Stimulated activated CD8-positive, alpha-beta memory T cell treated with anti-CD3 and anti-CD28 coated beads, Interleukin-15, amount 100 ng/mL, for 48 hours (primary cell): Measurements from ENCODE around the gene HSPH1.
"Not testable (repeated sequence)": the region's sequence is repeated elsewhere in the genome, so short reads cannot be mapped to it uniquely, and the experiment has no call there.

Source experiments
- DNase-seq, 2 donors: peaks; one replicate each; pipeline ENCODE4 v3.0.0-alpha.2; 2020; ENCODE audit warnings: low read depth in 2 of 2

The HSPH1 gene

DNA sequence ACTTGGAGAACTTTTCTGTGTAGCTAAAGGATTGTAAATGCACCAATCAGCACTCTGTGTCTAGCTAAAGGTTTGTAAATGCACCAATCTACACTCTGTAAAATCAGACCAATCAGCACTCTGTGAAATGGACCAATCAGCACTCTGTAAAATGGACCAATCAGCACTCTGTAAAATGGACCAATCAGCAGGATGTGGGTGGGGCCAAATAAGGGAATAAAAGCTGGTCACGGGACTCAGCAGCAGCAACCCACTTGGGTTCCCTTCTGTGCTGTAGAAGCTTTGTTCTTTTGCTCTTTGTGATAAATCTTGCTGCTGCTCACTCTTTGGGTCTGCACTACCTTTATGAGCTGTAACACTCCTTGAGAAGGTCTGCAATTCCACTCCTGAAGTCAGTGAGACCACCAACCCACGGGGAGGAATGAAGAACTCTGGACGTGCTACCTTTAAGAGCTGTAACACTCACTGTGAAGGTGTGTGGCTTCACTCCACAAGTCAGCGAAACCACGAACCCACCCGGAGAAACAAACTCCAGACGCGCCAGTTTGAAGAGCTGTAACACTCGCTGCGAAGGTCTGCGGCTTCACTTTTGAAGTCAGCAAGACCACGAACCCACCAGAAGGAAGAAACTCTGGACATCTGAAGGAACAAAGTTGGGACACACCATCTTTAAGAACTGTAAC lies 16.2 kb upstream of the HSPH1 start:
- DNase-seq: not testable (repeated sequence)

- no peak for DNase-seq
These were observed 14.3 kb upstream of the HSPH1 start for GRCh38 chr13:31175847-31176532.

GRCh38 chr13:31174018-31174417 lies 12.3 kb upstream of the HSPH1 start:
- DNase-seq: no peak

DNA sequence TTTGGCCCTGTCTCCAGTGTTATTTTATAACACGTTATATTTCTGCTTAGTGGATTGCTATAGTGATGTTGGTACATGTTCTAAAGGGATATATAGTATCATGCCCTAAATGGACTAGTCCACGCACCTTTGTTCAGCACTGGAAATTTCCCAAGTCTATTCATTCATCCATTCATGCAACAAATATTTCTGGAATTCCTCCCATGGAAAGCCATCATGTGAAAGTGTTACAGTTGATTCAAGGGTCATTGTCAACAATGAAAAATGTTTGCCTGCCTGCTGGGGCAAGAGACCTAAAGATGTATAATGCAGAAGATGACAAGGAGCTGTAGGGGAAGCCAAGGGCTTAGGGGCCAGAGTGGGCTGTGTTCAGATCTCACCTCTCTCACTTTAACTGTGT lies 10.8 kb upstream of the HSPH1 start:
- no peak for DNase-seq

DNA sequence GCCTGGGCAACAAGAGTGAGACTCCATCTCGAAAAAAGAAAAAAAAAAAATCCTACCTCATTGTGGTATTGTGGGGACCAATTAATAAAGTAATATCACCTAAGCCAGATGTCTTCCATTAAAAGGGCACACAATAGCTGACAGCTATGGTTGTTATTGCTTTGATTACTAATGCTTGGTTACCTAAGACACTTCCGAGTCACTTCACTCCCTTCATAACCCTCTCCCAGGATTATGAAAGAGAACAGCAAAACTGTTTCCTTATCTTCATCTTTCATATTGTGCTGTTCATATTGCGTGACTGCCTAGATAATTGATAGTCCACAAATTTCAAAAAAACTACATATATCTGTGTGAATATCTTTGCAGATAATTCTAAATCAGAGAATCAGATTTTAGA lies 10.3 kb upstream of the HSPH1 start:
- no peak for DNase-seq

DNA sequence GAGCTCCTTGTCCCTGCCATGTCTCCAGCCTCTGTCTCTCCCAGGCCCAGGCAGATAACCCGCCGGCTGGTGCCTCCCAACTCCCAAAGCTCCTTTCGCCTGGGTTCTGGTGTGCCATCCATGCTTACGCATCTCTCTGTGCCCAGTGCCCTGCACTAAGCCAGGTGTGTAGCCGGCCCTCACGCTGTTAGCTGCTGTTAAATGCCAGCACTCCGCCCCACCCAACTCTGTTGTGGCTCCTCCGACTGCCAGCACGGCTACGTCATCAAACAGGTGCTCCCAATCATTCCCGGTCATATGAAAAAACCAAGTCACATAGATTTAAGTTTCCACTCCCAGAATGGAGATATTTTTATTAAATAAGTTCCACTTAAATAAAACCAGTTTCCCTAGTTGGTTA lies 7.0 kb upstream of the HSPH1 start:
- no peak for DNase-seq

DNA sequence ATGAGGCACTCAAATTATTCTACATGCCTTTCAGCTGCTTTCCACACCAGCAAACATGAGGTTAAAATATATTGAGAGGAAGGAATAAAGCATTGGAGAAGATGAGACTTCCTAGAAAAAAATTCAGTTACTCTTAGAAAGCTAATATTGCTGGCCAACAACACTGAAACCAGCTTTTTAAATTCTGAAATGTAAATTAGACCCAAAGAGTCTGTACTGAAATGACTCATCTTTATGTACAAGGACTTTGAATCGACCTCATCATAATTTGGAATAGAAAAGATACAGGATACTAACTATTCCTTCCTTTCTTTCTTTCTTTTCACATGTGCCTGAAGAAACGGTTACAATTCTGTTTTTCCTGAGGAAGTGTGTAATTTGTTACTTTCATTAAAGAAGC lies 6.5 kb upstream of the HSPH1 start:
- DNase-seq: no peak

DNA sequence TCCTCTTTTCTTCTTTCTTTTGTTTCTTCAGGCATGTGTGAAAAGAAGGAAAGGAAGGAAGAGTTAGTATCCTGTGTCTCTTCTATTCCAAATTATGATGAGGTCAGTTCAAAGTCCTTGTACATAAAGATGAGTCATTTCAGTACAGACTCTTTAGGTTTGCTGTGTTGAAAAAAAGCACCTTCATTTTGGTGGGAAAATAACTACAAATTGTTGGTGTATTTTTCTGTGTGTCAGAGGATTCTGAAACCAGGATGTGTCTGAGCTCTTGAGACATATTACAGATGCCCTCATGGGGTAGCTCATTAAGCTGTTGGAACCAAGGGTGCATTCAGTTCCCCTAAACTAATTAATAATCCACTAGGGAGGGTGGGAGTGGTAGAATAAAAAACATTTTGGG lies 5.8 kb upstream of the HSPH1 start:
- DNase-seq: no peak

GRCh38 chr13:31166591-31166990 lies 4.9 kb upstream of the HSPH1 start:
- no peak for DNase-seq

GRCh38 chr13:31162151-31163008 lies 676 bp upstream of the HSPH1 start:
- peak; percentile 93 to 94 for DNase-seq

DNA sequence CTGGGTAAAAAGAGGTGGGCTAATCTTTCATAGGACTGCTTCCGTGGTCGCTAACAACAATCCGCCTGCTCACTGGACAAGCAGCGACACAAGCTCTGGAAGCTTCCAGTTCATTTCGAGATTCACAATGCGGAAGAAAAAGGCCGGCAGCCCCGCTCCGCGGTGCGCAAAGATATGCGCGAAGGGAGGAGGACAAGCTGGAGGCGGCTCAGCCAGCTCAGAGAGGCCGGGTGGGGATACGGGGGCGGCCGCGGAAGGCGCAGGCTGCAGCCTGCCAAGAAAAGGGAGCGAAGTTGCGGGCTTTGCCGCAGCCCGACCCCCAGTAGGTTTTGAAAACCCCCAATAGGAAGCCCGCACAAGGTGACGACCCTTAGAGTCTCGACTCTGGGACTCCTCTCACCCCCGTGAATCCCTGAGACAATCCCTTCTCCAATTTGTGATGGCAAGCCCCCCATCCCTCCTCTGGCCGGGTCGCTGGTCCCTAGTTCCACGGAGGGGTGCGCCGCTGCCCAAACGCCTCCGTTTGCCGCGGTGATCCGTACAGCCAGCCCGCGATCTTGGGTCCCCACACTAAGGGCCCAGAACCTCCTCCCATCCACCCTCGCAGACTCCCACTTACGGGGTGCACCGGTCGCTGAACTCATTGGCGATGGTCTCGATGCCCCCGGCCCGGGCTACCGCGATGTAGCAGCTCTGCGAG lies 697 bp downstream of the HSPH1 start:
- peak; percentile 47 to 64 for DNase-seq

DNA sequence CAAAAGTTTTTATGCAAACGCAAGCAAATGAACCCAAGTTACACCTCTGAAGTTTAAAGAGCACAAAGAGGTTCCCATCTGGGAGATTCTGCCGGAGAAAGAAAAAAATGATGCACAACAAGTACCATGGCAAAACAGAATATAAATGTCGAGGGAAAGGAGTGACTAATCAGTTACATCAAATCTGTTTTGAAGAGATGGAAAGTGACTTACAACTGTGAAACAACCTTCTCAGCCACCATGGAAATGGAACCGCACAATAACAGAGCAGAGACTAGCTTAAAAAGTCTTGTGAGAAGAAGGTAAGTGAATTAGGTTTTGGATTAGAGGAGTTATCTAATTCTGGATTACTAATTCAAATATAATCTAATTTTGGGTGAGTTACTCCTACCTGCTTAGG lies 2.4 kb downstream of the HSPH1 start:
- no peak for DNase-seq

DNA sequence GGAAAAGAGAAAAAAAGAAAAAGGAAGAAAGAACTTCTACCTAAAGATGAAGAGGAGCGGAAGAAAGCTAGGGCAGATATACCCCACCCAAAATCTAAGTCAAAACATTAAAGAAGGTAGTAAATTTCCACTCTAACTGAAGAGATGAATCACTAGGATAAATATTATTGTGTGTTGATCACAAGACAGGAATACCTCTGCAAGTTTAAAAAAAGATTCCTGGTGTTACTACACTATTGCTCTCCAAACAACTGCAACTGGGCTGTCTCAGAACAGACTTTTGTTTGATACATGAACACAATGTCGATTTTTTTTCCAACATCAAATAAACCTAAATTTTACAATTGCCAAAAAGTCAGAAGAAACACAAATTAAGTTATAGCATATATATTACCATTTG lies 6.8 kb downstream of the HSPH1 start:
- no peak for DNase-seq

GRCh38 chr13:31151837-31152236 lies 9.9 kb downstream of the HSPH1 start:
- no peak for DNase-seq

DNA sequence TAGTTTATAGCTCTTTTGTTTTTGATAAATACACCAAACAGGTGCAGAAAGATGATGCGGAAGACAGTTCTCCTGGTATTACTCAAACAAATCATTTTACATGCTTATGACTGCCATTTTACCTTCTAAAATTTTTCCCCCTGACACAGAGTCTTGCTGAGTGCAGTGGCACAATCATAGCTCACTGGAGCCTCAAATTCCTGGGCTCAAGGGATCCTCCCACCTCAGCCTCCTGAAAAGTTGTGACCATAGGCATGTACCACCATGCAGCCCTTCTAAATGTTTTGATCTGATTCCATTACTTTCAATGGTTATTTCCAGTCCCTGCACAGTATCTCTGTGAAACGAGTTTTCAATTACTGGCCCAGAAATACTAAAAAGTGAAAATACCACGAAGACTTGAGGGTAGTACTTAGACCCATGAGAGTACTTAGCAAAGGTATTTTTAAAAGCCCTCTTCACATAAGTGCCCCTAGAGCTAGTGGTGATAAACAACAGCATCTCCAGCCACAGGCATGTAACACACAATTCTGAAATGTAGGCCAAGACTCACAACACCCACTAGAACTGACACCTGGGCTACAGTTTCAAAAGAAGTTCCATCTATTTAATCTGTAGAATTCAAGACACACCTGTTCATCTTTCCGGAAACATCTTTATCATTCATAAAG lies 11.3 kb downstream of the HSPH1 start:
- DNase-seq: no peak

GRCh38 chr13:31149604-31150003 lies 12.1 kb downstream of the HSPH1 start:
- DNase-seq: no peak

DNA sequence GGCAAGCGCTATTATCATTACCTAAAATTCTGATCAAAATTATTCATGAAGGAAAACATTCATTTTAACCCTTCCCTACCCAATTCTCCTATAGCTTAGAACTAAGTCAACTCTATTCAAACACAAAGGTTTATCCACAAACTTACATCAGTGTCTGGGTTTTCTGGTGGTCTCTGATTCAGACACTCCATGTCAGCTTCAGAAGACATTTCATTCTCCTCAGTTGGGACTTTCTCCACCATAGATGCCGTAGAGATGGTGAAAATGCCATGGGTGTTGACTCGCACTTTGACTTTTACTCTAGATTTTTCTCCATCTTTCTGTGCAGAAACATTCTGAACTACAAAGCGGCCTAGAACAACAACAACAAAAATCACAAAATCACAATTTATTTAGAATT lies 16.3 kb downstream of the HSPH1 start:
- DNase-seq: no peak

- no peak for DNase-seq
These were observed 23.2 kb downstream of the HSPH1 start for GRCh38 chr13:31138515-31138914.

DNA sequence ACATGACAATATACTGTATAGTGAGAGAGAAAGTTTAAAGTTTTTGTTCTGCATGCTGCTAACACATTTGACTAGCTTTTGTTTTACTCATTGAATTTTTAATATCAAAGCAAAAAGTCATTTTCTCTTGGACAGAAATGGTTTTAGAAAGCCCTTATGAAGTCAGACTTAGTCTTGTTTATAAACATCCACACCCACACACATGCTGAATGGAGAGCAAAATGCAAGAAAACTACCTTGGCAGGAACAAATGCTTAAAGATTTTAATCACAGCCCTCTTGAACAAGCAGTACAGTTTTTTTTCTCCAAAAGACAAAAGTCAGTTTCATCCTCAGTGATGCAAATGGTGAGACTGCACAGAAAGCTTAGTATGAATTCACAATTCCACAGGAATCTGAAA lies 25.0 kb downstream of the HSPH1 start:
- no peak for DNase-seq

GRCh38 chr13:31134039-31134711 lies 27.5 kb downstream of the HSPH1 start:
- DNase-seq: no peak

DNA sequence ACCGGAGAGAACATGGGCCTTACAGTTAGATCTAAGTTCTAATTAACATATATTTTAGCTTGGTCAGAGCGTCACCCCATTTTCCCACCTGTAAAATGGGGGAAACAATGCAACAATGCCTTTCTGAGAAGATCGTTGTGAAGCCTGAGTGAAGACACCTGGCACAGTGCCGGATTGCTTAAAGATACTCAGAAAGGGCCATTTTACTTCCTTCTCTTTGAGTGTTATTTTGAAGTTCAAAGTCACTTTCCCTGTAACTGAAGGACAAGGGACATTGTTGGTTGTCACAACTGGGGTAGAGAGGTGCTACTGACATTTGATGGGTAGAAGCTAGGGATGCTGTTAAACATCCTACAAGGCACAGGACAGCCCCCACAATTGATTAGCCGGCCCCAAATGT lies 28.1 kb downstream of the HSPH1 start:
- no peak for DNase-seq
